Measurements from ENCODE around the gene TYK2. TPM values are rescaled to one million over a fixed set of nuclear protein-coding genes. Genes with fewer than 3 reads are reported as not detected.

The TYK2 gene
- total RNA-seq, 1 experiment from 2014 or later, result 66.4 TPM

- no peak for TF ChIP-seq KAT7 (CRISPR knock-in tag; IDR thresholded peaks at IDR 0.05; ENCODE audit: borderline replicate concordance)
- TF ChIP-seq, protein P1, sequence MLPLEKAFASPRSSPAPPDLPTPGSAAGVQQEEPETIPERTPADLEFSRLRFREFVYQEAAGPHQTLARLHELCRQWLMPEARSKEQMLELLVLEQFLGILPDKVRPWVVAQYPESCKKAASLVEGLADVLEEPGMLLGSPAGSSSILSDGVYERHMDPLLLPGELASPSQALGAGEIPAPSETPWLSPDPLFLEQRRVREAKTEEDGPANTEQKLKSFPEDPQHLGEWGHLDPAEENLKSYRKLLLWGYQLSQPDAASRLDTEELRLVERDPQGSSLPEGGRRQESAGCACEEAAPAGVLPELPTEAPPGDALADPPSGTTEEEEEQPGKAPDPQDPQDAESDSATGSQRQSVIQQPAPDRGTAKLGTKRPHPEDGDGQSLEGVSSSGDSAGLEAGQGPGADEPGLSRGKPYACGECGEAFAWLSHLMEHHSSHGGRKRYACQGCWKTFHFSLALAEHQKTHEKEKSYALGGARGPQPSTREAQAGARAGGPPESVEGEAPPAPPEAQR (CRISPR knock-in tag; IDR thresholded peaks at IDR 0.05), result no peak
- TF ChIP-seq, protein P2, sequence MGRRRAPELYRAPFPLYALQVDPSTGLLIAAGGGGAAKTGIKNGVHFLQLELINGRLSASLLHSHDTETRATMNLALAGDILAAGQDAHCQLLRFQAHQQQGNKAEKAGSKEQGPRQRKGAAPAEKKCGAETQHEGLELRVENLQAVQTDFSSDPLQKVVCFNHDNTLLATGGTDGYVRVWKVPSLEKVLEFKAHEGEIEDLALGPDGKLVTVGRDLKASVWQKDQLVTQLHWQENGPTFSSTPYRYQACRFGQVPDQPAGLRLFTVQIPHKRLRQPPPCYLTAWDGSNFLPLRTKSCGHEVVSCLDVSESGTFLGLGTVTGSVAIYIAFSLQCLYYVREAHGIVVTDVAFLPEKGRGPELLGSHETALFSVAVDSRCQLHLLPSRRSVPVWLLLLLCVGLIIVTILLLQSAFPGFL (CRISPR knock-in tag; IDR thresholded peaks at IDR 0.05; ENCODE audit: borderline replicate concordance), result no peak
- no peak for TF ChIP-seq ZNF416 (CRISPR knock-in tag; IDR thresholded peaks at IDR 0.05)
- TF ChIP-seq, protein P3, sequence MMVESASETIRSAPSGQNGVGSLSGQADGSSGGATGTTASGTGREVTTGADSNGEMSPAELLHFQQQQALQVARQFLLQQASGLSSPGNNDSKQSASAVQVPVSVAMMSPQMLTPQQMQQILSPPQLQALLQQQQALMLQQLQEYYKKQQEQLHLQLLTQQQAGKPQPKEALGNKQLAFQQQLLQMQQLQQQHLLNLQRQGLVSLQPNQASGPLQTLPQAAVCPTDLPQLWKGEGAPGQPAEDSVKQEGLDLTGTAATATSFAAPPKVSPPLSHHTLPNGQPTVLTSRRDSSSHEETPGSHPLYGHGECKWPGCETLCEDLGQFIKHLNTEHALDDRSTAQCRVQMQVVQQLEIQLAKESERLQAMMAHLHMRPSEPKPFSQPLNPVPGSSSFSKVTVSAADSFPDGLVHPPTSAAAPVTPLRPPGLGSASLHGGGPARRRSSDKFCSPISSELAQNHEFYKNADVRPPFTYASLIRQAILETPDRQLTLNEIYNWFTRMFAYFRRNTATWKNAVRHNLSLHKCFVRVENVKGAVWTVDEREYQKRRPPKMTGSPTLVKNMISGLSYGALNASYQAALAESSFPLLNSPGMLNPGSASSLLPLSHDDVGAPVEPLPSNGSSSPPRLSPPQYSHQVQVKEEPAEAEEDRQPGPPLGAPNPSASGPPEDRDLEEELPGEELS (CRISPR knock-in tag; IDR thresholded peaks at IDR 0.05), result peak; percentile 13; the same call in 1 of the 2 replicates
- no peak; the same call in 1 of the 2 replicates for TF ChIP-seq E2F4 (CRISPR knock-in tag; IDR thresholded peaks at IDR 0.05; ENCODE audit: borderline replicate concordance, low read depth)
- peak; percentile 87 for TF ChIP-seq CREM (CRISPR knock-in tag; IDR thresholded peaks at IDR 0.05)
- TF ChIP-seq ATF2 (CRISPR knock-in tag; IDR thresholded peaks at IDR 0.05; ENCODE audit: borderline replicate concordance, low read depth), result no peak
- TF ChIP-seq NFYB (CRISPR knock-in tag; conservative IDR thresholded peaks at IDR 0.05; ENCODE audit: low read depth), result peak; percentile 98
- no peak for TF ChIP-seq NFATC4 (CRISPR knock-in tag; IDR thresholded peaks at IDR 0.05)
- TF ChIP-seq ZNF219 (CRISPR knock-in tag; IDR thresholded peaks at IDR 0.05; ENCODE audit: borderline replicate concordance), result no peak
- TF ChIP-seq ATF3 (CRISPR knock-in tag; conservative IDR thresholded peaks at IDR 0.05), result no peak
- 0 out of 2 replicates have a peak, but pooled peaks have one; percentile 51 for TF ChIP-seq CREB1 (CRISPR knock-in tag; IDR thresholded peaks at IDR 0.05)
- TF ChIP-seq TP53 (CRISPR knock-in tag; IDR thresholded peaks at IDR 0.05), result 0 out of 2 replicates have a peak, but pooled peaks have one; percentile 24
- TF ChIP-seq NR3C1 (CRISPR knock-in tag; conservative IDR thresholded peaks at IDR 0.05; ENCODE audit: low read depth), result no peak
- no peak for TF ChIP-seq USF2 (CRISPR knock-in tag; IDR thresholded peaks at IDR 0.05)
- TF ChIP-seq ZNF396 (CRISPR knock-in tag; IDR thresholded peaks at IDR 0.05; ENCODE audit: borderline replicate concordance), result no peak
- no peak for TF ChIP-seq HMGA2 (CRISPR knock-in tag; IDR thresholded peaks at IDR 0.05)
- TF ChIP-seq RORB (CRISPR knock-in tag; IDR thresholded peaks at IDR 0.05), result no peak
- TF ChIP-seq PRRX2 (CRISPR knock-in tag; IDR thresholded peaks at IDR 0.05), result no peak
- no peak for TF ChIP-seq TEAD4 (CRISPR knock-in tag; IDR thresholded peaks at IDR 0.05)
- TF ChIP-seq OVOL2 (CRISPR knock-in tag; IDR thresholded peaks at IDR 0.05; ENCODE audit: borderline replicate concordance), result no peak
- no peak for TF ChIP-seq ZNF232 (CRISPR knock-in tag; IDR thresholded peaks at IDR 0.05)
- TF ChIP-seq SOX15 (CRISPR knock-in tag; IDR thresholded peaks at IDR 0.05), result no peak
- TF ChIP-seq STAT6 (CRISPR knock-in tag; conservative IDR thresholded peaks at IDR 0.05; ENCODE audit: low read depth), result no peak
- TF ChIP-seq, protein P4, sequence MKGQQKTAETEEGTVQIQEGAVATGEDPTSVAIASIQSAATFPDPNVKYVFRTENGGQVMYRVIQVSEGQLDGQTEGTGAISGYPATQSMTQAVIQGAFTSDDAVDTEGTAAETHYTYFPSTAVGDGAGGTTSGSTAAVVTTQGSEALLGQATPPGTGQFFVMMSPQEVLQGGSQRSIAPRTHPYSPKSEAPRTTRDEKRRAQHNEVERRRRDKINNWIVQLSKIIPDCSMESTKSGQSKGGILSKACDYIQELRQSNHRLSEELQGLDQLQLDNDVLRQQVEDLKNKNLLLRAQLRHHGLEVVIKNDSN (CRISPR knock-in tag; IDR thresholded peaks at IDR 0.05), result peak; percentile 57; the same call in 1 of the 2 replicates
Measured at GRCh38 chr19:10380313-10381102, at the start of gene TYK2 (continued).
